Stimulated activated CD8-positive, alpha-beta memory T cell treated with anti-CD3 and anti-CD28 coated beads, Interleukin-12 subunit alpha, Interleukin-12 subunit beta, amount 100 ng/mL, for 24 hours (primary cell): Measurements from ENCODE around the gene MAS1L.
"Not testable (repeated sequence)": the region's sequence is repeated elsewhere in the genome, so short reads cannot be mapped to it uniquely, and the experiment has no call there.

Experiments
- DNase-seq: peaks from one replicate; pipeline ENCODE4 v3.0.0-alpha.2; 2020; ENCODE audit errors: extremely low read depth

MAS1L gene

DNA sequence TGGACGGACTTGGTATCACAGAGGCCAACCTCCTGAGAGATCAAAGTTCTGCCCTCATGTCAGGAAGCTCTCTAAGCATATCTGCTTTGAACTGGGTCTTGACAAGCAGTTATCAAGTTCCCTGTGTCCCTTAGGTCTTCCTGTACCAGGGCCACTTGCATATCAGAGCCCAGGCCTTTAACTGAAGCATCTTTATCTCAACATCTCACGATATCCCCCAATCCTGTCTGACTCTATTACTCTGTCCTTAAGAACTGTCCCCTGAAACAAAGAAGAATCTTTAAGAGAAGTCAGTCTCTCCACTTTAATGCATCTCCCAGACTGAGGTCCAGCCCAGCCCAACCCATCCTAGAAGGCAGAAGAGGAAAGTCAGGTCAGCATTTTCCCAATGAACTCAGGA, 8.2 kb downstream of the MAS1L start:
- DNase-seq: no peak

- no peak for DNase-seq
Observed at GRCh38 chr6:29478740-29479139, 9.0 kb downstream of the MAS1L start.

GRCh38 chr6:29477923-29478450, 9.8 kb downstream of the MAS1L start:
- no peak for DNase-seq

GRCh38 chr6:29474996-29475395, 12.8 kb downstream of the MAS1L start:
- no peak for DNase-seq

DNA sequence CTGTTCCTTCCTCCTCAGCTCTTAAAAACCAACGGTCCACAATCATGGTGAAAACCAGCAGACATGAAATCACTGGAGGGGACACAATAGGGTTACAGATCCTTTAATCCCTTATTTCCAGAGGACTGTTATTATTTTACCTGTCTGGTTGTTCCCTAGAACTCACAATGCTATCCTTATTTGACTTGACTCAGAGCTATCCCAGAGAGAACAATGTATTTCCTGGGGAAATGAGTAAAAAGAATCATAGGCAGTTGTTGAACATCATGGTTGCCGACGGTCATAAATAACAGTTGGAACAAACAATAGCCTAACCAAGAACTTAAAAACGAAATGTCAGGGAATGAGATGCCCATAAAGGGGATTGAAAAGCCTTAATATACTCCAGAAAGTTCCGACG, 21.5 kb downstream of the MAS1L start:
- DNase-seq: no peak

DNA sequence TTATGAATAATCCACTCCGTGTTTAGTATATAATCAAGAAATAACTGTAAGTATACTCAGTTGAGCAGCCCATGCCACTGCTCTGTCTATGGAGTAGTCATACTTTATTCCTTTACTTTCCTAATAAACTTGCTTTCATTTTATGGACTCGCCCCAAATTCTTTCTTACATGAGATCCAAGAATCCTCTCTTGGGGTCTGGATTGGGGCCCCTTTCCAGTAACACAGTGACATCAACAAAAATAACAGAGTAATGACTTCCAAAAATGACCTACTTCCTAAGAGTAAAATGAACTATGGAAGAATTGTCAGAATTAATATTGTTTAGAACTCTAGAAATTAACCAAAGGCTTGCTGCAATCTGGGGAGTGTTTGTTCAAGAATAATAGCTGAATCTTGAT, 22.0 kb downstream of the MAS1L start:
- DNase-seq: no peak

DNA sequence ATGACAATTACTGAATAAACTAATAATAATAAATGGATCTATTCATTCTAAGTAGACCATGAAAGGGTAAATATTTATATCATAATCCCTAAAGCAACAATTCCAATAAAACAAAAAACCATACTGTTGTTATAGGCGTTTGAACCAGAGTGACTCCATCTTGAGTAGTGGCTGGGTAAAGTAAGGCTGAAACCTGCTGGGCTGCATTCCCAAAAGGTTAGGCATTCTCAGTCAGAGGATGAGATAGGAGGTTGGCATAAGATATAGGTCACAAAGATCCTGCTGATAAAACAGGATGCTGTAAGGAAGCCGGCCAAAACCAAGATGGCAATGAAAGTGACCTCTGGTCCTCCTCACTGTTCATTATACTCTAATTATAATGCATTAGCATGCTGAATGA, 22.5 kb downstream of the MAS1L start:
- DNase-seq: no peak

DNA sequence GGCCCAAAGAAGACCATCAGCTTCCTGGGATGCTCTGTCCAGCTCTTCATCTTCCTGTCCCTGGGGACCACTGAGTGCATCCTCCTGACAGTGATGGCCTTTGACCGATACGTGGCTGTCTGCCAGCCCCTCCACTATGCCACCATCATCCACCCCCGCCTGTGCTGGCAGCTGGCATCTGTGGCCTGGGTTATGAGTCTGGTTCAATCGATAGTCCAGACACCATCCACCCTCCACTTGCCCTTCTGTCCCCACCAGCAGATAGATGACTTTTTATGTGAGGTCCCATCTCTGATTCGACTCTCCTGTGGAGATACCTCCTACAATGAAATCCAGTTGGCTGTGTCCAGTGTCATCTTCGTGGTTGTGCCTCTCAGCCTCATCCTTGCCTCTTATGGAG, 25.7 kb downstream of the MAS1L start:
- no peak for DNase-seq

DNA sequence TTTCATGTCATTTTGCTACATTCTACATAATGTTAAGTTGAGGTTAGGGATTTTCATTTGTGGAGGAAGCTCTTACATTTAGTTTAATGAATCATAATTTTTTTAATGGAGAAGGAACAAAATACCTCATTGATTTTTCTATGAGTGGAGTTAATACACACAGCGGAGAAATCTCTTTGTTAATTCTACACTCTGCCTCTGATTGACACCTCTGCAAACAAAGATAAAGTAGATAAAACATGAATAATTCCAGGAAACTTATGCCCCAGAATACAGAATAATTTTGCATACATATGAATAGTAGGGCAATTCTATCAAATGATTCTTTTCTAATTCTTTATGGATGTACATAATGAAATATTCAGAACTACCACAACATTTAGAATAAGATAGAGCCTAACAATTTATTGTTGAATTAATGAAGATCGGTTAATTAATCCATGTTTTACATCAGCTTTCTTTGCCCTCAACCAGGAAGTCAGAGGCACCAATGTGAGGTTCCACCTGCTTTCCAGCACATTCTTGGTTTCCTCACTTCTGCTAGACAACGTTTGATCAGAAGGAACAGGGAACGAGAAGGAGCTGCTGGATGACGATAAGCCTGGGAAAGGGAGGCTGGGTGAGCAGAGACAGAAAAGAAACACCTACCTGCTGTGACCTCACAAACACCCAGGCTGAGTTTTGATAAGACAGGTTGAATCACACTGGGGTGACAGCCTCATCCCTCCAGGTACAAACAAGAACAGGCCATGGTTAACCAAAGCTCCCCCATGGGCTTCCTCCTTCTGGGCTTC, 26.5 kb downstream of the MAS1L start:
- DNase-seq: no peak

- DNase-seq: no peak
Observed at GRCh38 chr6:29456971-29457370, 30.8 kb downstream of the MAS1L start, which contains the start of the genes OR11A1 and OR2H1. OR11A1 (minus strand) TSS chr6:29457071; CDS start chr6:29427641, 29,430 bp downstream. OR2H1 (plus strand) TSS chr6:29457155; CDS start chr6:29461770, 4,615 bp downstream.

DNA sequence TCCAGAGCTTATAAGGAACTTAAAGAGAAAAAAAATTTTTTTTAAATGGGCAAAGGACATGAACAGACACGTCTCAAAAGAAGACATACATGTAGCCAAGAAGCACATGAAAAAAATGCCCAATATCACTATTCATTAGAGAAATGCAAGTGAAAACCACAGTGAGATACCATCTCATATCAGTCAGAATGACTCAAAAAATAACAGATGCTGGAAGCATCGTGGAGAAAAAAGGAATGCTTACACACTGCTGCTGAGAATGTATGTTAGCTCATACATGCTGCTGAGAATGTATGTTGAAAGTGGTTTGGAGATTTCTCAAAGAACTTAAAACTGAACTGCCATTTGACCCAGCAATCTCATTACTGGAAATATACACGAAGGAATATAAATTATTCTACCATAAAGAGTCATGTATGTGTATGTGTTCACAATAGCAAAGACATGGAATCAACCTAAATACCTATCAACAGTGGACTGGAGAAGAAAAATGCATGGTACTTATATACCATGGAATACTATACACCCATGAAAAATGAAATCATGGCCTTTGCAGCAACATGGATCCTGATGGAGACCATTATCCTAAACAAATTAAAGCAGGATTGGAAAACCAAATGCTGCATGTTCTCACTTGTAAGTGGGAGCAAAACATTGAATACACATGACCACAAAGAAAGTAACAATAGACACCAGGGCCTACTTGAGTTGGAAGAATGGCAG, 36.1 kb downstream of the MAS1L start:
- DNase-seq: no peak

DNA sequence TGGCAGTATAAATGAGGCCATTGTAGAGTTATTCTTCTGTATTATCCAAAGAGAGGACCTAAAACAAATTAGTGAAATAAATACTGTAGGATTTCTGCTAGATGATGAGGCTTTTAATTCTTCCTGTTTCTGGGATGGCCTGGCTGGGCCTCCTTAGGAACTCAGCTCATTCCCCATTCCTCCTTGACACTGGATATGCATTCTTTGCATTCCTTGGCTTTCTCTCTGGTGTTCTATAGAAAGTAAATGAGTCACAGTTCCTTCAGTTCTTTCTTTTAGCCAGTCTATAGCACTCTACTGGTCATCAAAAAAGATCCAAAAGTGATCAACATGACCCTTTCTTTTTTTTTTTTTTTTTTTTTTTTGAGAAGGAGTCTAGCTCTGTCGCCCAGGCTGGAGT, 40.1 kb downstream of the MAS1L start:
- DNase-seq: no peak

- DNase-seq: not testable (repeated sequence)
Observed at GRCh38 chr6:29444031-29444430, 43.7 kb downstream of the MAS1L start.

GRCh38 chr6:29442719-29443118, 45.0 kb downstream of the MAS1L start:
- DNase-seq: no peak

GRCh38 chr6:29439006-29439405, 48.8 kb downstream of the MAS1L start, which contains the start of gene OR10C1:
OR10C1 (plus strand) TSS chr6:29439306; CDS start chr6:29440016, 710 bp downstream.
- no peak for DNase-seq

DNA sequence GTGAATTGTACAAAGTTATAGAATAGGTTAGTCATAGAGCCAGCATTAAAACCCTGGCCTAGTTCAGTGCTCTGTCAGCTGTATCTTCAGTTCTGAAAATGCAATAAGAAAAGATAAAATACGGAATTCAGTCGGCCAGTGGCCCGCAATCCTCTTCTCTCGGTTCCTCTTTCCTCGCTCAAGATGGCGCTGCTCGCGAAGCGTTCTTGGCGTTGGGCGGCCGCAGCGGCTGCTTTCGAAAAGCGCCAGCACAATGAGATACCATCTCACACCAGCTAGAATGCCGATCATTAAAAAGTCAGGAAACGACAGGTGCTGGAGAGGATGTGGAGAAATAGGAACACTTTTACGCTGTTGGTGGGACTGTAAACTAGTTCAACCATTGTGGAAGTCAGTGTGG, 51.0 kb downstream of the MAS1L start:
- DNase-seq: not testable (repeated sequence)
